Ishikawa (cell line): ENCODE data around the gene SLC49A3.

ENCODE experiments used
- CEBPB ChIP-seq: IDR thresholded peaks from 2 replicates; pipeline ENCODE4 v1.6.1; 2012
- CREB1 ChIP-seq: IDR thresholded peaks from 2 replicates; pipeline ENCODE4 v1.6.1; 2012; ENCODE audit warnings: low read depth
- EGR1 ChIP-seq: IDR thresholded peaks from 2 replicates; pipeline ENCODE4 v1.6.1; 2012
- EP300 ChIP-seq: IDR thresholded peaks from 2 replicates; pipeline ENCODE4 v1.6.1; 2012; ENCODE audit warnings: borderline replicate concordance
- FOXM1 ChIP-seq: IDR thresholded peaks from 2 replicates; pipeline ENCODE4 v1.6.1; 2012; ENCODE audit warnings: low read depth, borderline replicate concordance
- NFIC ChIP-seq: IDR thresholded peaks from 2 replicates; pipeline ENCODE4 v1.6.1; 2012
- RAD21 ChIP-seq: IDR thresholded peaks from 2 replicates; pipeline ENCODE4 v1.6.1; 2012; ENCODE audit warnings: low read depth
- REST ChIP-seq: IDR thresholded peaks from 2 replicates; pipeline ENCODE4 v1.6.1; 2012; ENCODE audit warnings: low read depth, mild to moderate bottlenecking
- TAF1 ChIP-seq: IDR thresholded peaks from 2 replicates; pipeline ENCODE4 v1.6.1; 2012; ENCODE audit warnings: low read depth, mild to moderate bottlenecking
- TCF12 ChIP-seq: IDR thresholded peaks from 2 replicates; pipeline ENCODE4 v1.6.1; 2012; ENCODE audit warnings: low read depth
- TEAD4 ChIP-seq: IDR thresholded peaks from 2 replicates; pipeline ENCODE4 v1.6.1; 2012
- USF1 ChIP-seq: IDR thresholded peaks from 2 replicates; pipeline ENCODE4 v1.6.1; 2012
- YY1 ChIP-seq: IDR thresholded peaks from 2 replicates; pipeline ENCODE4 v1.6.1; 2012; ENCODE audit warnings: low read depth
- ZBTB7A ChIP-seq: IDR thresholded peaks from 2 replicates; pipeline ENCODE4 v1.6.1; 2012; ENCODE audit warnings: low read depth

Gene SLC49A3

GRCh38 chr4:633976-634598, 54.9 kb downstream of the SLC49A3 start:
- TF ChIP-seq CREB1 (no peak), CEBPB (no peak), REST (no peak), EGR1 (no peak), EP300 (no peak), RAD21 (no peak)

DNA sequence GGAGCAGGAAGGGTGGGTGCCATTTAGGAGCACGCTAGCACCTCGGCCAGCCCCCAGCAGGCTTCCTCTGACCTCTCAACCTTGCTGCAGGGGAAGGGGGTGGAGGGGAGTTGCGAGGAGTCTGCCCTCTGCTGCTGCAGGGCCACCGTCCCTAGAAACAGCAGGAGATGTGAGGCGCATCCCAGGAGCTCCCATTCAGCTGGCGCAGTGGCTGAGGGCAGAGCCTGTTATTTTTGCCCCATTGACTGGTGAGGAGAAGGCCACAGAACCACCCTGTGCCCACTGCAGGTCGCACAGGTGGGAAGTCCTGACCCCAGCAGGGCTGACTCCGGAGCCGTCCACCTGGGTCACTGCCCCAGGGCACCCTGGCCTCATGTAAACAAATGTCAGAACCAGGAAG, 55.5 kb downstream of the SLC49A3 start:
- TF ChIP-seq TEAD4 (no peak), CEBPB (no peak), ZBTB7A (no peak), EGR1 (no peak), RAD21 (no peak), REST (no peak)

GRCh38 chr4:632926-633325, 56.0 kb downstream of the SLC49A3 start:
- TF ChIP-seq TEAD4 (no peak), FOXM1 (no peak), EP300 (no peak), CEBPB (no peak), NFIC (no peak), TAF1 (no peak), REST (no peak), TCF12 (no peak), USF1 (no peak), ZBTB7A (no peak), RAD21 (no peak), YY1 (no peak)

DNA sequence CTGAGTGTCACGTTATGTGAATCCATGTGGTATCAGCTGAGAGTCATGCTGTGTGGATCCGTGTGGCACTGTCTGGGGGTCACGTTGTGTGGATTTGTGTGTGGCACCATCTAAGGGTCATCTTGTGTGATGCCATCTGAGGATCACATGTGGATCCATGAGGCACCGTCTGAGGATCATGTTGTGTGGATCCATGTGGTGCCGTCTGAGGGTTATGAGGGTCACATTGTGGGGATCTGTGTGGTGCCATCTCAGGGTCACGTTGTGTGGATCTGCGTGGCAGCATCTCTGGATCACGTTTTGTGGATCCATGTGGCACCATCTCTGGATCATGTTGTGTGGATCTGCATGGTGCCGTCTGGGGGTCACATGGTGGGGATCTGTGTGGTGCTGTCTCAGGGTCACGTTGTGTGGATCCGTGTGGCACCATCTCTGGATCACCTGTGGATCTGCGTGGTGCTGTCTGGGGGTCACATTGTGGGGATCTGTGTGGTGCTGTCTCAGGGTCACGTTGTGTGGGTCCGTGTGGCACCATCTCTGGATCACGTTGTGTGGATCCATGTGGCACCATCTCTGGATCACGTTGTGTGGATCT, 56.7 kb downstream of the SLC49A3 start:
- TF ChIP-seq TEAD4, result no peak
- TF ChIP-seq TCF12, result no peak
- no peak for TF ChIP-seq EGR1
- no peak for TF ChIP-seq FOXM1
- no peak for TF ChIP-seq YY1
- no peak for TF ChIP-seq ZBTB7A
- TF ChIP-seq NFIC, result no peak
- no peak for TF ChIP-seq CREB1
- no peak for TF ChIP-seq USF1
